K562 (cell line): ENCODE measurements around the gene POLD2. TPM values are rescaled to one million over a fixed set of nuclear protein-coding genes. Genes with fewer than 3 reads are reported as not detected.
A peak's percentile ranks its signal among the peaks of the same experiment; 100 is the strongest.

Source experiments
- ARNT ChIP-seq, 2 experiments: fragments of 450-650 bp; IDR thresholded peaks; 2 replicates each; pipeline ENCODE4 v1.6.1; 2016; ENCODE audit warnings: mild to moderate bottlenecking in 1 of 2
- ATF7 ChIP-seq: fragments of 450-650 bp; IDR thresholded peaks from 2 replicates; pipeline ENCODE4 v1.7.1; 2014; ENCODE audit warnings: mild to moderate bottlenecking, moderate library complexity
- CSDE1 ChIP-seq, 2 experiments: fragments of 450-650 bp; IDR thresholded peaks; 2 replicates each; pipeline ENCODE4 v1.6.1; 2016; ENCODE audit warnings: mild to moderate bottlenecking in 1 of 2
- DLX4 ChIP-seq: fragments of 250-450 bp; sonication (Bioruptor Pico); IDR thresholded peaks from 2 replicates; pipeline ENCODE4 v1.6.1; 2021; ENCODE audit warnings: mild to moderate bottlenecking
- DPF2 ChIP-seq: fragments of 450-650 bp; IDR thresholded peaks from 2 replicates; pipeline ENCODE4 v1.6.1; 2016
- E2F3 ChIP-seq: fragments of 250-450 bp; sonication (Bioruptor Pico); IDR thresholded peaks from 2 replicates; pipeline ENCODE4 v1.4.0; 2020; ENCODE audit warnings: mild to moderate bottlenecking
- FOXM1 ChIP-seq, 2 experiments: fragments of 450-650 bp in 1 of 2; sonication (generic) in 1 of 2; formaldehyde crosslinking in 1 of 2; IDR thresholded peaks; 2 replicates each; pipeline versions ENCODE4 v1.6.1 to v1.9.0; 2017 to 2022; ENCODE audit warnings: low read depth in 2 of 2, mild to moderate bottlenecking in 2 of 2, missing genetic modification reagents in 1 of 2, moderate library complexity in 1 of 2
- L3MBTL2 ChIP-seq: fragments of 450-650 bp; IDR thresholded peaks from 2 replicates; pipeline ENCODE4 v1.6.1; 2016; ENCODE audit warnings: mild to moderate bottlenecking, moderate library complexity
- MEF2D ChIP-seq: conservative IDR thresholded peaks from 2 replicates; pipeline ENCODE4 v1.6.1; 2016; ENCODE audit warnings: low read depth, missing genetic modification characterization, missing compliant biosample characterization
- MXI1 ChIP-seq: IDR thresholded peaks from 2 replicates; pipeline ENCODE4 v1.6.1; 2011; ENCODE audit warnings: low read depth, mild to moderate bottlenecking, improper control_type of control experiment, low read length
- NFE2 ChIP-seq: IDR thresholded peaks from 2 replicates; pipeline ENCODE4 v1.6.1; 2014; ENCODE audit warnings: antibody characterized with exemption, low read depth
- POLR3A ChIP-seq: IDR thresholded peaks from 2 replicates; pipeline ENCODE4 v1.6.1; 2011; ENCODE audit warnings: borderline replicate concordance, mild to moderate bottlenecking, moderate library complexity; ENCODE audit not compliant: insufficient read length, insufficient read depth; ENCODE audit errors: extremely low read depth
- PRPF4 ChIP-seq: fragments of 200-400 bp; formaldehyde crosslinking; IDR thresholded peaks from one replicate; pipeline ENCODE4 v1.6.1; 2017; ENCODE audit warnings: low read length, low read depth, mild to moderate bottlenecking; ENCODE audit not compliant: insufficient read depth, poor library complexity, severe bottlenecking
- RAD21 ChIP-seq, 2 experiments: fragments of 250-450 bp in 1 of 2; fragments of 450-650 bp in 1 of 2; sonication (Bioruptor Pico) in 1 of 2; formaldehyde crosslinking in 1 of 2; IDR thresholded peaks in 1 of 2; conservative IDR thresholded peaks in 1 of 2; 2 replicates each; pipeline versions ENCODE4 v1.4.0 to v1.8.0; 2020 to 2022; ENCODE audit warnings: mild to moderate bottlenecking in 2 of 2, moderate library complexity in 1 of 2
- TCF7 ChIP-seq: sonication (generic); IDR thresholded peaks from 2 replicates; pipeline ENCODE4 v1.6.1; 2016; ENCODE audit warnings: antibody characterized with exemption, borderline replicate concordance
- TFAM ChIP-seq: fragments of 250-450 bp; sonication (Bioruptor Pico); conservative IDR thresholded peaks from 2 replicates; pipeline ENCODE4 v1.5.0; 2021; ENCODE audit warnings: mild to moderate bottlenecking, moderate library complexity
- ZBTB49 ChIP-seq: sonication (generic); formaldehyde crosslinking; IDR thresholded peaks from 2 replicates; pipeline ENCODE4 v1.8.0; 2022; ENCODE audit warnings: missing genetic modification reagents, mild to moderate bottlenecking, borderline replicate concordance
- ZBTB7A ChIP-seq: IDR thresholded peaks from 2 replicates; pipeline ENCODE4 v1.6.1; 2011; ENCODE audit warnings: low read depth, mild to moderate bottlenecking, low read length, moderate library complexity, borderline replicate concordance; ENCODE audit not compliant: control insufficient read depth
- ZNF224 ChIP-seq: sonication (generic); formaldehyde crosslinking; IDR thresholded peaks from 2 replicates; pipeline ENCODE4 v1.8.0; 2022; ENCODE audit warnings: mild to moderate bottlenecking, missing genetic modification reagents
- ZNF518B ChIP-seq: fragments of 250-450 bp; sonication (Bioruptor Pico); IDR thresholded peaks from 2 replicates; pipeline ENCODE4 v1.5.0; 2021; ENCODE audit warnings: mild to moderate bottlenecking, moderate library complexity
- ZNF696 ChIP-seq: fragments of 250-450 bp; sonication (Bioruptor Pico); conservative IDR thresholded peaks from 2 replicates; pipeline ENCODE4 v1.4.0; 2020; ENCODE audit warnings: mild to moderate bottlenecking, moderate library complexity
- ZNF785 ChIP-seq: fragments of 250-450 bp; sonication (Bioruptor Pico); IDR thresholded peaks from 2 replicates; pipeline ENCODE4 v1.4.0; 2020; ENCODE audit warnings: mild to moderate bottlenecking
- polyA plus RNA-seq, 8 experiments: library from polyadenylated mRNA; depleted of rRNA in 4 of 8; stranded (reverse) in 5 of 8; unstranded in 3 of 8; fragments of >200 nt; fragmentation: Nextera tagmentation in 2 of 8; fragmentation: Illumina TruSeq in 1 of 8; extraction: Ambion mirVana in 2 of 8; extraction: Trizol in 1 of 8; gene quantifications; 2 replicates each; pipeline versions ENCODE4 v1.2.1 to v1.2.3, GENCODE V29; 2011 to 2014; ENCODE audit warnings: inconsistent platforms in 1 of 8, missing spikeins in 1 of 8
- total RNA-seq, 7 experiments: library from RNA; depleted of rRNA in 6 of 7; stranded (reverse); fragments of >200 nt in 6 of 7; fragmentation: Illumina TruSeq in 2 of 7; extraction: Trizol in 2 of 7; gene quantifications; 2 replicates each; pipeline versions ENCODE4 v1.2.1 to v1.2.3, GENCODE V29; 2011 to 2021; ENCODE audit warnings: low replicate concordance in 1 of 7

Gene POLD2
- total and polyA plus RNA-seq, 9 of the 15 experiments (the other 6 are each of a cell fraction or from before 2014, with no cell fraction given) = 29.7 to 259 (median 225) TPM

- TF ChIP-seq DLX4 (CRISPR knock-in tag) (no peak), NFE2 (no peak), MEF2D (tag) (no peak), ZNF518B (CRISPR knock-in tag) (no peak), PRPF4 (no peak), TFAM (CRISPR knock-in tag) (no peak), ZBTB7A (peak; percentile 79; the same call in 1 of the 2 replicates), ATF7 (peak; percentile 70; the same call in 1 of the 2 replicates), ZNF785 (CRISPR knock-in tag) (no peak), POLR3A (no peak), ARNT (IDR thresholded peaks at IDR 0.05) (no peak), E2F3 (CRISPR knock-in tag) (no peak; the same call in 1 of the 2 replicates), FOXM1 (IDR thresholded peaks at IDR 0.05; ENCODE audit: low read depth) (no peak), FOXM1 (CRISPR knock-in tag; IDR thresholded peaks at IDR 0.05; ENCODE audit: low read depth) (peak; percentile 56; the same call in 1 of the 2 replicates), CSDE1 (IDR thresholded peaks at IDR 0.05) (no peak), L3MBTL2 (peak; percentile 82; the same call in 1 of the 2 replicates), MXI1 (peak; percentile 30; the same call in 1 of the 2 replicates), ZNF696 (no peak), TCF7 (no peak), RAD21 (CRISPR knock-in tag; conservative IDR thresholded peaks at IDR 0.05 in 1 of 2, IDR thresholded peaks at IDR 0.05 in 1 of 2) (no peak), ZBTB49 (CRISPR knock-in tag) (no peak), ZNF224 (CRISPR knock-in tag) (no peak), DPF2 (no peak)
These were observed at the start of gene POLD2 (continued) for GRCh38 chr7:44123190-44124003.
